Activated CD4-positive, alpha-beta T cell treated with anti-CD3 and anti-CD28 coated beads for 4 hours (primary cell): Measurements from ENCODE around the gene NUDT4.

Experiments used
- DNase-seq, 2 donors: peaks; one replicate each; pipeline ENCODE4 v3.0.0-alpha.2; 2020

Gene NUDT4

GRCh38 chr12:93377252-93378195 is at the start of gene NUDT4:
Gene NUDT4 (plus strand): TSS chr12:93377925. CDS start chr12:93378323, 398 bp downstream.
- DNase-seq = peak; percentile 97 to 98

- DNase-seq = no peak
Observed at GRCh38 chr12:93333054-93333453, 44.7 kb upstream of the NUDT4 start.

- no peak for DNase-seq
Observed at GRCh38 chr12:93333828-93334227, 43.9 kb upstream of the NUDT4 start.

GRCh38 chr12:93335603-93336162 is 42.0 kb upstream of the NUDT4 start:
- no peak for DNase-seq

- DNase-seq = no peak
Observed at GRCh38 chr12:93336291-93336741, 41.4 kb upstream of the NUDT4 start.

- DNase-seq = no peak
Observed at GRCh38 chr12:93338598-93338997, 39.1 kb upstream of the NUDT4 start.

- no peak for DNase-seq
Observed at GRCh38 chr12:93339695-93340094, 38.0 kb upstream of the NUDT4 start.

GRCh38 chr12:93341409-93342049 is 36.2 kb upstream of the NUDT4 start:
- no peak for DNase-seq

- DNase-seq = no peak
Observed at GRCh38 chr12:93347054-93347785, 30.5 kb upstream of the NUDT4 start.

GRCh38 chr12:93348575-93349435 is 28.9 kb upstream of the NUDT4 start:
- DNase-seq = no peak

- DNase-seq = no peak
Observed at GRCh38 chr12:93351726-93352125, 26.0 kb upstream of the NUDT4 start.

- no peak for DNase-seq
Observed at GRCh38 chr12:93352321-93352720, 25.4 kb upstream of the NUDT4 start.

- DNase-seq = no peak
Observed at GRCh38 chr12:93356214-93356613, 21.5 kb upstream of the NUDT4 start.

GRCh38 chr12:93358058-93358457 is 19.7 kb upstream of the NUDT4 start:
- no peak for DNase-seq

GRCh38 chr12:93358821-93359220 is 18.9 kb upstream of the NUDT4 start:
- DNase-seq = no peak

GRCh38 chr12:93360688-93361087 is 17.0 kb upstream of the NUDT4 start:
- no peak for DNase-seq

GRCh38 chr12:93361151-93361919 is 16.4 kb upstream of the NUDT4 start:
- no peak for DNase-seq

- DNase-seq = no peak
Observed at GRCh38 chr12:93363841-93364297, 13.9 kb upstream of the NUDT4 start.

- DNase-seq = no peak
Observed at GRCh38 chr12:93365616-93366405, 11.9 kb upstream of the NUDT4 start.

- DNase-seq = no peak
Observed at GRCh38 chr12:93366422-93366821, 11.3 kb upstream of the NUDT4 start.
